HUES48 (cell line): ENCODE data around the gene POLD4.
A peak's percentile ranks its signal among the peaks of the same experiment; 100 is the strongest.

Source experiments
- H3K27ac ChIP-seq: one replicate; pipeline ENCODE4 v1.7.0; 2013; ENCODE audit warnings: low read depth, low read length, inconsistent platforms
- H3K27me3 ChIP-seq: 2 replicates; pipeline ENCODE4 v1.6.1; 2013; ENCODE audit warnings: mild to moderate bottlenecking, low read length; ENCODE audit not compliant: control insufficient read depth, insufficient read depth
- H3K36me3 ChIP-seq: 2 replicates; pipeline ENCODE4 v1.6.1; 2013; ENCODE audit warnings: low read length; ENCODE audit not compliant: control insufficient read depth, insufficient read depth
- H3K4me1 ChIP-seq: 2 replicates; pipeline ENCODE4 v1.6.1; 2013; ENCODE audit warnings: mild to moderate bottlenecking, low read length; ENCODE audit not compliant: control insufficient read depth, insufficient read depth
- H3K4me3 ChIP-seq: 2 replicates; pipeline ENCODE4 v1.5.1; 2013; ENCODE audit warnings: mild to moderate bottlenecking, low read depth, low read length
- H3K9ac ChIP-seq: 2 replicates; pipeline ENCODE4 v1.6.1; 2013; ENCODE audit warnings: mild to moderate bottlenecking, low read depth, low read length, moderate library complexity
- H3K9me3 ChIP-seq: 2 replicates; pipeline ENCODE4 v1.6.1; 2013; ENCODE audit warnings: low read length; ENCODE audit not compliant: control insufficient read depth, insufficient read depth

The POLD4 gene

GRCh38 chr11:67387069-67387468, 33.7 kb upstream of the POLD4 start:
- peaks cover 14% of the 10 kb centered on the region for H3K4me1 ChIP-seq
- H3K9ac ChIP-seq = no peak overlapping the region
- H3K9me3 ChIP-seq = no peaks in the 10 kb centered on the region
- no peak overlapping the region for H3K4me3 ChIP-seq
- H3K27me3 ChIP-seq = no peaks in the 10 kb centered on the region
- no peak overlapping the region for H3K27ac ChIP-seq
- H3K36me3 ChIP-seq = no peaks in the 10 kb centered on the region

GRCh38 chr11:67384851-67385366, 31.6 kb upstream of the POLD4 start:
- no peaks in the 10 kb centered on the region for H3K27me3 ChIP-seq
- no peaks in the 10 kb centered on the region for H3K36me3 ChIP-seq
- no peaks in the 10 kb centered on the region for H3K9me3 ChIP-seq
- H3K27ac ChIP-seq = no peak overlapping the region
- no peak overlapping the region for H3K9ac ChIP-seq
- H3K4me1 ChIP-seq = peaks cover 14% of the 10 kb centered on the region
- H3K4me3 ChIP-seq = no peak overlapping the region

GRCh38 chr11:67382276-67383136, 29.2 kb upstream of the POLD4 start:
- Histone ChIP-seq H3K9ac (no peak overlapping the region), H3K27ac (no peak overlapping the region), H3K4me1 (peaks cover 12% of the 10 kb centered on the region), H3K27me3 (peaks cover 1% of the 10 kb centered on the region), H3K36me3 (no peaks in the 10 kb centered on the region), H3K9me3 (no peaks in the 10 kb centered on the region), H3K4me3 (no peak overlapping the region)

- no peaks in the 10 kb centered on the region for H3K36me3 ChIP-seq
- H3K27me3 ChIP-seq = peaks cover 12% of the 10 kb centered on the region
- H3K27ac ChIP-seq = no peak overlapping the region
- H3K9me3 ChIP-seq = no peaks in the 10 kb centered on the region
- no peak overlapping the region for H3K9ac ChIP-seq
- peaks cover 6% of the 10 kb centered on the region for H3K4me1 ChIP-seq
- no peak overlapping the region for H3K4me3 ChIP-seq
These were observed 28.1 kb upstream of the POLD4 start for GRCh38 chr11:67381244-67381972.

GRCh38 chr11:67379061-67380058, 26.0 kb upstream of the POLD4 start:
- no peaks in the 10 kb centered on the region for H3K9me3 ChIP-seq
- H3K36me3 ChIP-seq = no peaks in the 10 kb centered on the region
- no peak overlapping the region for H3K4me3 ChIP-seq
- peaks cover 31% of the 10 kb centered on the region for H3K27me3 ChIP-seq
- H3K4me1 ChIP-seq = peaks cover 19% of the 10 kb centered on the region
- no peak overlapping the region for H3K9ac ChIP-seq
- no peak overlapping the region for H3K27ac ChIP-seq

- Histone ChIP-seq H3K9ac (no peak overlapping the region), H3K9me3 (no peaks in the 10 kb centered on the region), H3K36me3 (no peaks in the 10 kb centered on the region), H3K27me3 (peaks cover 33% of the 10 kb centered on the region), H3K27ac (no peak overlapping the region), H3K4me3 (no peak overlapping the region), H3K4me1 (peaks cover 21% of the 10 kb centered on the region)
These were observed 25.2 kb upstream of the POLD4 start for GRCh38 chr11:67378544-67378943.

GRCh38 chr11:67376873-67377808, 23.8 kb upstream of the POLD4 start:
- no peak overlapping the region for H3K27ac ChIP-seq
- H3K9ac ChIP-seq = no peak overlapping the region
- H3K4me3 ChIP-seq = no peak overlapping the region
- no peaks in the 10 kb centered on the region for H3K9me3 ChIP-seq
- peaks cover 36% of the 10 kb centered on the region for H3K27me3 ChIP-seq
- peaks cover 19% of the 10 kb centered on the region for H3K4me1 ChIP-seq
- no peaks in the 10 kb centered on the region for H3K36me3 ChIP-seq

- H3K36me3 ChIP-seq = no peaks in the 10 kb centered on the region
- peak overlapping the region; percentile 92 for H3K27ac ChIP-seq
- H3K27me3 ChIP-seq = peaks cover 45% of the 10 kb centered on the region
- peaks cover 27% of the 10 kb centered on the region for H3K4me1 ChIP-seq
- H3K9me3 ChIP-seq = no peaks in the 10 kb centered on the region
- H3K4me3 ChIP-seq = peak overlapping the region; percentile 53
- H3K9ac ChIP-seq = no peak overlapping the region
These were observed 22.9 kb upstream of the POLD4 start for GRCh38 chr11:67376063-67376820.

GRCh38 chr11:67375320-67376055, 22.1 kb upstream of the POLD4 start:
- Histone ChIP-seq H3K9ac (no peak overlapping the region), H3K9me3 (no peaks in the 10 kb centered on the region), H3K4me3 (peak overlapping the region; percentile 53), H3K27me3 (peaks cover 49% of the 10 kb centered on the region), H3K36me3 (no peaks in the 10 kb centered on the region), H3K4me1 (peaks cover 35% of the 10 kb centered on the region), H3K27ac (peak overlapping the region; percentile 92)
